NCI-H526 (cell line): Measurements from ENCODE around the gene STEEP1.
"Not testable (repeated sequence)": the region's sequence is repeated elsewhere in the genome, so short reads cannot be mapped to it uniquely, and the experiment has no call there.

ENCODE experiments used
- DNase-seq, 2 experiments: peaks; one replicate each; lab custom pipeline; 2025; lab: John Stamatoyannopoulos, UW

STEEP1 gene

DNA sequence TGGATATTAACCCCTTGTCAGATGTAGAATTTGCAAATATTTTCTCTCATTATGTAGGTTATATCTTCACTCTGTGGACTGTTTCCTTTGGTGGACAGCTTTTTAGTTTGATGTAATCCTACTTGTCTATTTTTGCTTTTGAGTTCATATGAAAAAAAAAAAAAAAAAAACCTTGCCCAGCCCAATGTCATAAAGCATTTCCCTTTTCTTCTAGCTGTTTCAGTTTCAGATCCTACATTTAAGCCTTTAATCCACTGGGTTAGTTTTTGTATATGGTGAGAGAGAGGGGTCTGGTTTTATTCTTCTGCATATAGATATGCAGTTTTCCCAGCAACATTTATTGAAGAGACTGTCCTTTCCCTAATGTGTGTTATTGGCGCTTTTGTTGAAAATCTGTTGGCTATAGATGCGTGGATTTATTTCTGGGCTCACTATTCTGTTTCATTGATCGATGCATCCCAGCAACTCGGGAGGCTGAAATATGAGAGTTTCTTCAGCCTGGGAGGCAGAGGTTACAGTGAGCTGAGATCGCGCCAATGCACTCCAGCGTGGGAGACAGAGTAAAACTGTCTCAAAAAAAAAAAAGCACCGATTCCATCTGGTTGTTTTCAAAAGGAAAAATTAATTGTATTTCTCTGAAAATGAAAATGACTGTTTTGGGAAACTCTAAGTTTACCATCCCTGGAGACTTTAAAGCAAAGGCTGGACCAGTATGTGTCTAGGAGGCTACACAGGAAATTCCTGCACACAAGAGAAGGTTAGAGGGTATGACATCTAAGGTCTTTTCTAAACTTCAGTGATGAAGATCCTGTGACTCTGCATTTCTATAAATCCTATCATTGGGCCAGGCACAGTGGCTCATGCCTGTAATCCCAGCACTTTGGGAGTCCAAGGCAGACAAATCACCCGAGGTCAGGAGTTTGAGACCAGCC, 35.6 kb downstream of the STEEP1 start:
- no peak for DNase-seq

DNA sequence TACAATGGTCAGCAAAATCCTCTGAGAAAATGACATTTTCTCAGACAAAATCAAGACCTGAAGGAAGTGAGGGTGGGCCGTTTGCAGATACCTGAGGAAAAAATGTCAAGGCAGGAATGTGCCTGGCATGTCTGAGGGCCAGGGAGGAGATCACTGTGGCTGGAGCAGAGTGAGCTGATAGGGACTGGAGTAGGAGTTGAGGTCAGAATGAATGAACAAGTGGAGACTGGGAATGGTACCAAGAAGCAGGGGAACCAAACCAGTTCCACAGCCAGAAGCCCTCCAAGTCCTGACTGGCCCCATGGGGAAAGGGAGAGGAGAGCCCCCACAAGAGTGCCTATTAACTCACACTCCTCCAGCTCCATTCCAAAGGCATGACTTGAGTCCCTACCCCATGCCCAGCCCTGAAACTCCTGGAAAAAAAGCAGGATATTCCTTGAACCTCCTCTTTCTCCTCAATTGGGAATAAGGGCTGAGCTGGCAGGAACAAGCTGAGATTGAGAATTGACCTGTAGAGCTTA, 41.5 kb downstream of the STEEP1 start:
- no peak for DNase-seq

DNA sequence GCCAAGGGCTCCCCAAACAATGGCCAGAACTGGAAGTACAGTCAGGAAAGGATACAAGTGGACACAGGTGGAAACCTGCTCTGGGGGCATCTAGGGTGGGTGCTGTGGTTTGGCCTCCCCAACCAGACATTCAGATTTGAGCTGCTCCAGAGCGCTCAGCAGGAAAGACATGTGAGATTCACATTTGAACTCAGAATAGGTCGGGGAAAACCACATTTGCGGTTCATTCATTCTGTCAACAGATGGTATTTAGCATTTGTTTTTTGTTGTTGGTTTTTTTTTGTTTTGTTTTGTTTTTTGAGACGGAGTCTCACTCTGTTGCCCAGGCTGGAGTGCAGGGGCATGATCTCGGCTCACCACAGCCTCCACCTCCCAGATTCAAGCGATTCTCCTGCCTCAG, 44.0 kb downstream of the STEEP1 start:
- no peak for DNase-seq

DNA sequence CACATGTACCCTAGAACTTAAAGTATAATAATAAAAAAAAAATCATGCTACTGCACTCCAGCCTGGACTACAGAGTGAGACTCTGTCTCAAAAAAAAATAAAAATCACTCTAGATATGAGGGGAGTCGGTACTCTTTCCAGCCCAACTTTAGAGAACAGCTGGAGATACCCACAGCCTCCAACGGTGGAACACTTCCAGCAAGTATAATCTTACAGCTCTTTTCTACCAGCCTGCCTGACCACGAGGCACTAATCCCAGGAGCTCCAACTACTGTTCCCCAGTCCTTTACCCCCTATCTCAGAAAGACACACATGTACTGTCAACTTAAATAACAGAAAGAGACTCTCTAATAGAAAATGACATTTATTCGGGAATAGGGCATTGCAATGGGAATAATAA, 46.8 kb downstream of the STEEP1 start:
- DNase-seq = no peak

DNA sequence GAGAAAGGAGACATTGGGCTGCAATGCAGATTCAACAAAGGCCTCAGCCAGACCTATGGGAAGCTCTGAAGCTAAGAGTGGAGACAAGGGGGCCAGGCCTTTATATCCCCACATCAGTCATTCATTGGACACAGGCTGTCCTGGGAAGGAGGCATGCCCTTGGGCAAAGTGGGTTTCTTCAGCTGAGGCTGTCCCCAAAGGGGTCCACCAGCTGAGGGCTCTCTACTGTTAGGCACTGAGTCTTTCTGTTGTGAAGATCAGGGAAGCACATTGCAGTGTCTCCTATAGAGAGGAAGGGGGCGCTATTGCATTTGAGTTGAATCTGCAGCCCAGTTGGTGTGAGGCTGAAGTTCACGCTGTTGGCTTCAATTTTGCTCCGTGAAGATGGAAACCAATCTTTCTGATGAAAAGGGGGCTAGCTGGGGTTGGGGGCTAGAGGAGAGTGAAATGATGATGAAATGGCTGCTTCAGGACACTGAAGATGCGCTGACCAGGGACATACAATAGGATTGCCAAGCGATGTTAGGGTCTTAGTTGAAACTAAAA, 49.0 kb downstream of the STEEP1 start:
- DNase-seq = peak; percentile 65 to 77

DNA sequence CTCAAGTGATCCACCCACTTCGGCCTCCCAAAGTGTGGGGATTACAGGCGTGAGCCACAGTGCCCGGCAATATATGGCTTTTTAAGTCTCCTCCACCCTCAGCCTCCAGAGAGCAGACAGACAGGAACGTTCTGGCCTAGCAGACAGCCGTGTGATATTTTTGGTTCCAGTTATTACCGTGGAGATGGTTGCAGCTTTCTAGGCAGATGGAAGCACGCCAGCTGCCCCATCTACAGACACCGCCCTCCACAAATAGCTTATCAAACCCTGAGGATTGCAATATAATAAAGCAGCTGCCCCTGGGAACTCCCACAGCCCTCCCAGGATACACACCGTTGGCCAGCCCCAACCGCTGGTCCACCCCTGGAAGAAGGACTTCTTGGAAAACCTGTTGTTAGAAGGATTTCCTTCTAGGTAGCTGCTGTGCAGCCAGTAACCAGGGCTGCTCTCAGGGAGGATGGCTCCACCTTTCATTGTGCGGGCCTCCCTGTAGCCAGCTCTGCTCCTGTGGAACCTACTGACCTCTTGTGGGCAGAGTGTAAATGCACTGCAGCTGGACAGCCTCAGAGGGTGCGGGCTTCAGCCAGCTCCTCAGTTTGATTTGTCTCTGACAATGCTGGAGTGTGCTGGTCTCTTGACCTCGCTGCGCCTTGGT, 52.9 kb downstream of the STEEP1 start:
- peak; percentile 27 to 78 for DNase-seq

DNA sequence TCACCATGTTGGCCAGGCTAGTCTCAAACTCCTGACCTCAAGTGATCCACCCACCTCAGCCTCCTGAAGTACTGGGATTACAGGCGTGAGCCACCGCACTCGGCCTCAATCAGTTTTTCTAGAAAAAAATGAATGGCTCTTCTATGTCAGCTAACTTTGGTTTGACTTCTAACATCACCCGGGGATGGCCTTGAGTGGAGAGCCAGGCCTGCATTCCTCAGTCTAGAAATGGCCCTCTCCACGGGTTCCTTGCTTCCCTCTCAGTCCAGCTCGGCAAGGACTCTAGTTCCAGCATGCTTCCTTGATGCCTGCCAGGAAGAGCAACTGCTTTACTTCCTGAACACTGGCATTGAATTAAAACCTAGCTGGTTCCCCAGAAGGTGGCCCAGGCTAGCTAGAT, 58.0 kb downstream of the STEEP1 start:
- no peak for DNase-seq

DNA sequence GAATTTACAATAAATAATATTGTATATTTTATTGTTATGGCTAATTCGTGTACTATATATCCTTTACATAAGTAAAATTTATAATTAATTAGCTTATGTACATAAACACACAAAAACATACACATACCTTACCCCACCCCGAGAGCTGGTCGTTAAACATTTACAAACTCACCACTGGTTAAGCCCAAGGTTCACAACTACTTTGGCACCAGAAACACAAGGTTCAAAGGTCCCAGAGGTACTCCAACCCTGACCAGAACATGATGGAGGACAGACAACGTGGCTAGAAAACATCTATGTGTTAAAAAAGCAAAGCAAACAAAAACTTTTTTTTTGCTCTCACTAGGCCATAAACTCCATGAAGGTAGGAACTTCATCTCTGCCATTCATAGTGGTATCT, 59.3 kb downstream of the STEEP1 start:
- DNase-seq = no peak

DNA sequence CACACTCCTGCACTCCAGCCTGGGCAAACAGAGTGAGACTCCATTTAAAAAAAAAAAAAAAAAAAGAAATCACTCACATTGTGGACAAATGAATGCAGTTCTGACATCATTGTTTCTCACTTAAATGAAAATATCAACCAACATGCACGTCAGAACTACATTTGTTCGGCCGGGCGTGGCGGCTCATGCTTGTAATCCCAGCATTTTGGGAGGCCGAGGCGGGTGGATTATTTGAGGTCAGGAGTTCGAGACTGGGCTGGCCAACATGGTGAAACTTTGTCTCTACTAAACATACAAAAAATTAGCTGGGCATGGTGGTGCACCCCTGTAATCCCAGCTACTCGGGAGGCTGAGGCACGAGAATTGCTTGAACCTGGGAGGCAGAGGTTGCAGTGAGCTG, 60.1 kb downstream of the STEEP1 start:
- not testable (repeated sequence) for DNase-seq

DNA sequence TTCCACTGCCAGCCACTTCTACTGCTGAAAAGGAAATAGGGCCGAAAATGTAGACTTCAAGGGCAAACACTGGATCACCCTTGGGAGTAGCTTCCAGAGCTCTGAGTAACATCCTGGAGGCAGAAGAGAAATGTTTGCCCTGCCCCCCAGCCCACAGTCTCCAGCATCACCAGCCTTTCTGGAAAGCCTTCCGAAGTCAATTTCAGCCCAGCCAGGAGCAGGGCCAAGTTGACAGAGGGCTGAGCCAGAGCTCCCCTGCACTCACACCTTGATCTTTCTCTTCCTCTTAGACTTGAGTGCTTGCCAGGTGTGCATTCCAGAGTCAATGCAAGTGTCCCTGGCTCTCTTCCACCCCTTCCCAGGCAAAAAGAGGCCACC, 61.7 kb downstream of the STEEP1 start:
- DNase-seq = no peak

DNA sequence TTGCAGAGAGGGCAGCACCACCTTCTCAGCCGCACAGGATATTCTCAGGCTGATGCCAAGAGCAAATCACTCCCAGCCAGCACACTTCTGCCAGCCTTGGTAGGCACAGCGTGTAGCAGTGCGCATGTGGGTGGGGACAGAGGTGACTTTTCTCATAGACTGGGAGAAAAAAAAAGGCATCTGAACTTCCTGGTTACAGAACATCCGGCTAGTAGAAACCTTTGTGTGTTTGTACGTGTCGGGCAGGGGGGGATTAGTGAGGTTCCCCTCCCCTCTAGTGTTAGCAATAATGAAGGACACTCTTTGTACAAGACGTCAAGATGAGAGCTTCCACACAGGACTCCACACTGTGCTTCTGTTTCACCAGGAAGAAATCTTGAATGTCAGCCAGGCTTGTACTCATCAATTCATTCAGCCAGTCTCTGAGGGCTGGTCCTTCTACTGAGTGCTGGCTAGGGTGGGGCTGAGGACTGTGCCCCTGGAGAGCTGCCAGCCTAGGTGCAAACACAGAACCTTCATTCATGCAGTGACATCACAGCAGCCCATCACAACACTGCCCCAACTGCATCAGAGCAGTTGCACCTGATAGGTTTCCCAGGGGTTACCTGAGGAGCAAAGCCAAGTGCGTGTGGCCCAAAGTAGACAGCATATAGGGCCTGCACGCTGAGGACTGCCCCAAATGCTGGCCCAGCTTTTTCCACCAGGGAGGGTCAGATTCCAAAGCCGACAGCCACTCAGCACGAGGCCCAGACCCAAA, 62.3 kb downstream of the STEEP1 start:
- no peak for DNase-seq

DNA sequence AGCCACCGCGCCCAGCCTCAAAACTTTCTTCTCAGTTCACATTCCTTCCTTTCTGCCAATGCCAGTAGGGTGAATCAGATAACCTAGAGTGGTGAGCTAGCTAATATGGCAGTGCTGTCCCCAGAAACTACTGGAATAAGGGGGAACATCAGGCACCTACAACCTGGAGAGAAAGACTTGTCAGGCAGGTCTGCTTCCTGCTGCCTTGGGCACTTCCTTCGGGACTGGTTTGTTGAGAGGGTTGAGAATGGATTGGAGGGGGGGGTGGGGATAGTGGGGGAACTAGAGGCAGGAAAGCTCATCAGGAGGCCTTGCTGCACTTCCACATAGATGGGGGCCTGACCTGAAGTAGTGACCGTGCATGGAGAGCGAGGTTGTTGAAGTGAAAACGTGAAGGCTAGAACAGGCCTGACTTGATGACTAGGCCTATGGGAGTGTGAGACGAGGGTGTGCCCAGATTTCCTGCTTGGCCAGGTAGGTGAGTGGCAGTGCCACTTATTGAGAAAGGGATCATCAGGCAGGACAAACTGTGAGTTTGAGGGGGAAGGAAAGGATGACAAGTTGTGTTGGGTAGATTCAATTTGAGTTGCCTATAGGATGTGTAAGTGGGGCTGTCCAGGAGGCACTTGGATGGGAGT, 63.6 kb downstream of the STEEP1 start:
- no peak for DNase-seq

DNA sequence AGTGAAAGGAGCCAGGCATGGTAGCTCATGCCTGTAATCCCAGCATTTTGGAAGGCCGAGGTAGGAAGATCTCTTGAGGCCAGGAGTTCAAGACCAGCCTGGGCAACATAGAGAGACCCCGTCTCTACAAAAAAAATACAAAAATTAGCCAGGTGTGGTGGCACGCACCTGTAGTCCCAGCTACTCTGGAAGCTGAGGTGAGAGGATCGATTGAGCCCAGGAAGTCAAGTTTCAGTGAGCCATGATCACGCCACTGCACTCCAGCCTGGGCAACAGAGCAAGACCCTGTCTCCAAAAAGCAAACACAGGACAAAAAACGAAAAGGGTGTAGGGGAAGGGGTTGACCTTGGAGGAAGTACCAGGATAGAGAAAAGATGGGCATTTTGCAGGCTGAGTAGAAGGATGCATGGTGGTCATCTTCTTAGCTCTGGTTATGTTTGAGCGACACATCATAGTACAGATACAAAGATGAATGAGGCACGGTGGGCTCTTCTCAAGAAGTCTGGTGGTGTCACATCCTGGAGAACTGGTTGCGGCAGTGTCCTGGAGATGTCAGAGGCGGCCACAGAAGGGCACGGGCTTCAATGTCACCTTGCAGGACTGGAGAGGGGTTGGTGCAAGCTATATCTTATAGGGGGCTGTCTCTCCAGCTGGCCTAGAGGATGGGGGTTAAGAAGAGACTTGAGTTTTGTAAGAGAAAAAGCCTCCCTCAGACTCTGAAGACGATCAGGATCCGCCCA, 65.0 kb downstream of the STEEP1 start:
- DNase-seq = no peak

DNA sequence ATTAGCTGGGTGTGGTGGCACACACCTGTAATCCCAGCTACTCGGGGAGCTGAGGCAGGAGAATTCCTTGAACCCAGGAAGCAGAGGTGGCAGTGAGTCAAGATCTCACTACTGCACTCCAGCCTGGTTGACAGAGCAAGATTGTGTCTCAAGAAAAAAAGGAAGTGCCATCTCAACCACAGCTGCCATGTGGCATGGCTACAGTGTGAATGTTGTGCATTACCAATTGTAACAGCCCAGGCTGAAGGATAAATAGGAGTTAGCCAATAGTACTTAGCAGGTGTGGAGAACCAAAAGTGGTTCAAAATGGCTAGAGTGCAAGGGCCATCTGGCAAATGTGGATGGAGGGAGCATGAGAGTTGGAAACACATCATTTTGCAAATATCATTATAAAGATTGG, 68.0 kb downstream of the STEEP1 start:
- no peak for DNase-seq

DNA sequence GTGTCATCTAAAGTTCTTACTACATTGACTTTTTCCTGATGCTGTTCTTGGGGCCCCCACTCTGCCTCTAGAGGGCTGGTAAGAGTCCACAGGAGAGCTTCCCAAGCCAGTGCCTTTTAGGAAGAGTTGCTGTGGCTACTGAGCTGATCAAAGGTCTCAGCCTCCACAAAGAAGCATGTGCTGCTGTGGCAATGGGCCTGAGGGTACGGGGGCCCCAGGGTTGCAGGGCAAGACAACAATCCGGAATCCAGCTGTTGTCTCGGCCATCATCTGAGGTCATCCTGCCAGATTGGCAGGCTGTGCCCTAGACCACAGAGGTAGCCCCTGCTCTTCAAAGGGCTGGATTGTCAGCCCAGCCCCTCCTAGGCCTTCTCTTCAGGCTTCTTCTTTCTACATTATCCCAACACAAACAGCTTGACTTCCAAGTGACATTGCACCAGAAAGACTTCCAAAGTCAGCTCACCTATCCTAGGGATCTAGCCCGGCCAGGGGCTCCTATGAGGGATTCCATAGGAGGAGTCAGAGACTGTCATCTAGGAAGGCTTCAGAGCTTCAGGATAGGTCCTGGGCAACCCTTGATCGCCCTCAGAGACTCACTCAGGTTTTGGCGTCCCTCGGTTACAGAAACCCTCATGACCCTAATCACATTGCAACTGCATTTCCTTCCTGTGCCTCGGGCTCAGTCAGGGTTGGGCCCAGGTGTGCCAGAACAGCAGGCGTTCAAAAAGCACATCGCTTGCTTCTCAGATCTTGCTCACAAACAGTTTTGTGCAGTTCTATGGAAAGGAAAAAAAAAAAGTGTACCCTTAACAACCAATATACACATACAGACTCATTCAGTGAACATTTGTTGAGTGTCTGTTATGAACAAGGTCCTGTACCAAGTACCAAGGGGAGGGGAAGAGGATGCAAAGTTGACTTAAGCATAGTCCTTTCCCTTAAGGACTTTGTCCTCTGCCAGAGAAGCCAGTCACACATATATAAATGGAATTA, 69.2 kb downstream of the STEEP1 start:
- DNase-seq = no peak

DNA sequence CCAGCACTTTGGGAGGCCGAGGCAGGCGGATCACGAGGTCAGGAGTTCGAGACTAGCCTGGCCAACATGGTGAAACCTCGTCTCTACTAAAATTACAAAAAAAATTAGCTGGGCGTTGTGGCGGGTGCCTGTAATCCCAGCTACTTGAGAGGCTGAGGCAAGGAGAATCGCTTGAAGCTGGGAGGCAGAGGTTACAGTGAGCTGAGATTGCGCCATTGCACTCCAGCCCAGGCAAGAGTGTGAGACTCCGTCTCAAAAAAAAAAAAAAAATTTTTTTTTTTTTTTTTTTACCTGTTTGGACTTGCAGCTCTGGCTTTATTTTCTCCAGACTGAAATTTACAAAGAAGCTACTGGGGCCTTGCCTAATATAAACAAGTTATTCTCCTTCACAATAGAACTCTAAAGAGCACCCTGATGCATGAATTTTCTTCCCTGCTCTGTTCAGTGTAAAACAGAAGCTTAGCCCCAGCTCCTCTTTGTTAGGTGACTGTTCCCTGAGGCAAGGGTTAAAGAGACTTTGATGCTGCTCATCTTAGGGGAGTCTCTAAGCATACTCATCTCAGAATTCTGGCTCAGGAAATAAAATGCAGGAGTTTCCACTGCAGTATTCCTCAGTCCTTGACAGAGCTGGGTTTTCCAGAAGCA, 71.2 kb downstream of the STEEP1 start:
- not testable (repeated sequence) for DNase-seq

DNA sequence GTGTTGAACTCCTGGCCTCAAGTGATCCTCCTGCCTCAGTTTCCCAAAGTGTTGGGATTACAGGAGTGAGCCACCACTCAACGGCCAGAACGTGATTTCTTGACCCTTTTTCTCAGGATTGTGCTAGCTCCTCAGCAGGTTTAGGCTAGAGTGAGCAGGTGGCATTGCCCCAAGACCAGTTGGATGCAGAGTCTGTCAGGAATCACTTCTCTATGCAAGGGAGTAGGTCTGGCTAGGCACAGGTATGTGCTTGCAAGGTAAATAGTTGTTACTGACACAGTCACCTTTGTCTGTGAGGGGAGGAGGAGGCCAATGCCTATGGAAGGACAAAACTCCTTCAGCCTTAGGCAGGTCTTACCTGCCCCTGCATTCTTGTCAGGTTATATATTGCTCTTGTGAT, 72.7 kb downstream of the STEEP1 start:
- DNase-seq = no peak

DNA sequence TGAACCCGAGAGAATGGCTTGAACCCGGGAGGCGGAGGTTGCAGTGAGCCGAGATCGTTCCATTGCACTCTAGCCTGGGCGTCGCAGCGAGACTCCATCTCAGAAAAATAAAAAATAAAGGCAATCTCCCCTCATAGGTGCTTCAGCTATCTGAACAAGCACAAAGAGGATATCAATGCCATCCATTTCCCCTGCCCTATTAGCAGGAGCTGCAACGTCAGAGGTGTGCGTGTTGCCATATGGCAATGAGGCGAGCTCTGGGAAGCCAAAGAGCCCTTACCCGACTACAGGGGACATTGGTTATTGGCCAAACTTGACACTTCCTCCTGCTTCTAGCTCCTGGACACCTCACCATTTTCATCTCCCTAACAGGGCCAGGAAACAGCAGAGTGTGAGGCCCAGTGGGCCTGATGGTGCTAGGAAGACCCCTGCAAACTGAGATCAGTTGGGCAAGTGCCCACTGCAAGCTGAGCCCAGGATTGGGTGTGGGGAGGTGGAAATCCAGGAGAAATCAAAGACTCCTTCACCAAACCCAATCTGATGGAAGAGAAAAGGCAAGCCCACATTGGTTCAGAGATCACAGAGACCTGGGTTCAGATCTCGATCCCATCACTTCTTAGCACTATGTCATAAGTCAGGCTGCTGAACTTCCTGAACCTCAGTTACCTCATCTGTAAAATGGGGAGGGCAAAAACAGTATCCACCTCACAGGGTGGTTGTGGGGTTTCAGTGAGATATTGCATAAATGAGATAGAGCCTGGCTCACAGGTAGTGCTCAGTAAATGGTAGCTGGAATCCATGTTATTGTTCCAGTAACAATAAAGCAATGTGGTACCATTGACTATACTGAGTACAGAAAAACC, 75.8 kb downstream of the STEEP1 start:
- DNase-seq = no peak
